SH-SY5Y (cell line): ENCODE data around the gene ARHGEF37.

Experiments
- GATA2 ChIP-seq: IDR thresholded peaks from 2 replicates; pipeline ENCODE4 v1.6.1; 2011; ENCODE audit warnings: mild to moderate bottlenecking, low read depth, low read length
- GATA3 ChIP-seq: IDR thresholded peaks from 2 replicates; pipeline ENCODE4 v1.6.1; 2011; ENCODE audit warnings: low read depth, mild to moderate bottlenecking, low read length, moderate library complexity

- TF ChIP-seq GATA2 (no peak), GATA3 (no peak)
These were observed 36.5 kb downstream of the ARHGEF37 start for GRCh38 chr5:149617760-149618306.
